ENCODE results near the gene TMUB1. TPM values are rescaled to one million over a fixed set of nuclear protein-coding genes. Genes with fewer than 3 reads are reported as not detected.

The TMUB1 gene
- total and polyA plus RNA-seq, 9 of the 15 experiments (the other 6 are each of a cell fraction or from before 2014, with no cell fraction given) = 0.14 to 241 (median 74.1) TPM

DNA sequence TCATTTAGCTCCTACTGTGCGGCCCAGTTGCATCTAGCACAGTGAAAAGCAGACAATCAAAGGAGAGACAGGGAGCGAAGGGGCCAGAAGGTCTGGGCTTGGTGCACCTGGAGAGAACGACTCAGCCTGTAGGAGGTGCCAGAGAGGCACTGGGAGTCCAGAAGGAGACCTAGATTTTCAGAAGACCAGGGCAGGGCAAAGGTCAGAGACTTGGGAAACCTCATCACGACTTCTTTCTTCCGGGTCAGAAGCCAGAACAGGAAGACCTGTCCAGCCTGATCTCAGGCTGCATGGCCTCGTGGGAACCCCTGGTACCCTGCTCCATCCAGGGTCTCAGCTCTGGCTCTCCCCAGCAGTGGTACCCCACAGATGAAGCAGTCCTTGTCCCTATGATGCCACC is 8.1 kb upstream of the TMUB1 start (continued):
- TF ChIP-seq, protein P1, sequence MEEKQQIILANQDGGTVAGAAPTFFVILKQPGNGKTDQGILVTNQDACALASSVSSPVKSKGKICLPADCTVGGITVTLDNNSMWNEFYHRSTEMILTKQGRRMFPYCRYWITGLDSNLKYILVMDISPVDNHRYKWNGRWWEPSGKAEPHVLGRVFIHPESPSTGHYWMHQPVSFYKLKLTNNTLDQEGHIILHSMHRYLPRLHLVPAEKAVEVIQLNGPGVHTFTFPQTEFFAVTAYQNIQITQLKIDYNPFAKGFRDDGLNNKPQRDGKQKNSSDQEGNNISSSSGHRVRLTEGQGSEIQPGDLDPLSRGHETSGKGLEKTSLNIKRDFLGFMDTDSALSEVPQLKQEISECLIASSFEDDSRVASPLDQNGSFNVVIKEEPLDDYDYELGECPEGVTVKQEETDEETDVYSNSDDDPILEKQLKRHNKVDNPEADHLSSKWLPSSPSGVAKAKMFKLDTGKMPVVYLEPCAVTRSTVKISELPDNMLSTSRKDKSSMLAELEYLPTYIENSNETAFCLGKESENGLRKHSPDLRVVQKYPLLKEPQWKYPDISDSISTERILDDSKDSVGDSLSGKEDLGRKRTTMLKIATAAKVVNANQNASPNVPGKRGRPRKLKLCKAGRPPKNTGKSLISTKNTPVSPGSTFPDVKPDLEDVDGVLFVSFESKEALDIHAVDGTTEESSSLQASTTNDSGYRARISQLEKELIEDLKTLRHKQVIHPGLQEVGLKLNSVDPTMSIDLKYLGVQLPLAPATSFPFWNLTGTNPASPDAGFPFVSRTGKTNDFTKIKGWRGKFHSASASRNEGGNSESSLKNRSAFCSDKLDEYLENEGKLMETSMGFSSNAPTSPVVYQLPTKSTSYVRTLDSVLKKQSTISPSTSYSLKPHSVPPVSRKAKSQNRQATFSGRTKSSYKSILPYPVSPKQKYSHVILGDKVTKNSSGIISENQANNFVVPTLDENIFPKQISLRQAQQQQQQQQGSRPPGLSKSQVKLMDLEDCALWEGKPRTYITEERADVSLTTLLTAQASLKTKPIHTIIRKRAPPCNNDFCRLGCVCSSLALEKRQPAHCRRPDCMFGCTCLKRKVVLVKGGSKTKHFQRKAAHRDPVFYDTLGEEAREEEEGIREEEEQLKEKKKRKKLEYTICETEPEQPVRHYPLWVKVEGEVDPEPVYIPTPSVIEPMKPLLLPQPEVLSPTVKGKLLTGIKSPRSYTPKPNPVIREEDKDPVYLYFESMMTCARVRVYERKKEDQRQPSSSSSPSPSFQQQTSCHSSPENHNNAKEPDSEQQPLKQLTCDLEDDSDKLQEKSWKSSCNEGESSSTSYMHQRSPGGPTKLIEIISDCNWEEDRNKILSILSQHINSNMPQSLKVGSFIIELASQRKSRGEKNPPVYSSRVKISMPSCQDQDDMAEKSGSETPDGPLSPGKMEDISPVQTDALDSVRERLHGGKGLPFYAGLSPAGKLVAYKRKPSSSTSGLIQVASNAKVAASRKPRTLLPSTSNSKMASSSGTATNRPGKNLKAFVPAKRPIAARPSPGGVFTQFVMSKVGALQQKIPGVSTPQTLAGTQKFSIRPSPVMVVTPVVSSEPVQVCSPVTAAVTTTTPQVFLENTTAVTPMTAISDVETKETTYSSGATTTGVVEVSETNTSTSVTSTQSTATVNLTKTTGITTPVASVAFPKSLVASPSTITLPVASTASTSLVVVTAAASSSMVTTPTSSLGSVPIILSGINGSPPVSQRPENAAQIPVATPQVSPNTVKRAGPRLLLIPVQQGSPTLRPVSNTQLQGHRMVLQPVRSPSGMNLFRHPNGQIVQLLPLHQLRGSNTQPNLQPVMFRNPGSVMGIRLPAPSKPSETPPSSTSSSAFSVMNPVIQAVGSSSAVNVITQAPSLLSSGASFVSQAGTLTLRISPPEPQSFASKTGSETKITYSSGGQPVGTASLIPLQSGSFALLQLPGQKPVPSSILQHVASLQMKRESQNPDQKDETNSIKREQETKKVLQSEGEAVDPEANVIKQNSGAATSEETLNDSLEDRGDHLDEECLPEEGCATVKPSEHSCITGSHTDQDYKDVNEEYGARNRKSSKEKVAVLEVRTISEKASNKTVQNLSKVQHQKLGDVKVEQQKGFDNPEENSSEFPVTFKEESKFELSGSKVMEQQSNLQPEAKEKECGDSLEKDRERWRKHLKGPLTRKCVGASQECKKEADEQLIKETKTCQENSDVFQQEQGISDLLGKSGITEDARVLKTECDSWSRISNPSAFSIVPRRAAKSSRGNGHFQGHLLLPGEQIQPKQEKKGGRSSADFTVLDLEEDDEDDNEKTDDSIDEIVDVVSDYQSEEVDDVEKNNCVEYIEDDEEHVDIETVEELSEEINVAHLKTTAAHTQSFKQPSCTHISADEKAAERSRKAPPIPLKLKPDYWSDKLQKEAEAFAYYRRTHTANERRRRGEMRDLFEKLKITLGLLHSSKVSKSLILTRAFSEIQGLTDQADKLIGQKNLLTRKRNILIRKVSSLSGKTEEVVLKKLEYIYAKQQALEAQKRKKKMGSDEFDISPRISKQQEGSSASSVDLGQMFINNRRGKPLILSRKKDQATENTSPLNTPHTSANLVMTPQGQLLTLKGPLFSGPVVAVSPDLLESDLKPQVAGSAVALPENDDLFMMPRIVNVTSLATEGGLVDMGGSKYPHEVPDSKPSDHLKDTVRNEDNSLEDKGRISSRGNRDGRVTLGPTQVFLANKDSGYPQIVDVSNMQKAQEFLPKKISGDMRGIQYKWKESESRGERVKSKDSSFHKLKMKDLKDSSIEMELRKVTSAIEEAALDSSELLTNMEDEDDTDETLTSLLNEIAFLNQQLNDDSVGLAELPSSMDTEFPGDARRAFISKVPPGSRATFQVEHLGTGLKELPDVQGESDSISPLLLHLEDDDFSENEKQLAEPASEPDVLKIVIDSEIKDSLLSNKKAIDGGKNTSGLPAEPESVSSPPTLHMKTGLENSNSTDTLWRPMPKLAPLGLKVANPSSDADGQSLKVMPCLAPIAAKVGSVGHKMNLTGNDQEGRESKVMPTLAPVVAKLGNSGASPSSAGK (IDR thresholded peaks at IDR 0.05) = no peak
- TF ChIP-seq, protein P2, sequence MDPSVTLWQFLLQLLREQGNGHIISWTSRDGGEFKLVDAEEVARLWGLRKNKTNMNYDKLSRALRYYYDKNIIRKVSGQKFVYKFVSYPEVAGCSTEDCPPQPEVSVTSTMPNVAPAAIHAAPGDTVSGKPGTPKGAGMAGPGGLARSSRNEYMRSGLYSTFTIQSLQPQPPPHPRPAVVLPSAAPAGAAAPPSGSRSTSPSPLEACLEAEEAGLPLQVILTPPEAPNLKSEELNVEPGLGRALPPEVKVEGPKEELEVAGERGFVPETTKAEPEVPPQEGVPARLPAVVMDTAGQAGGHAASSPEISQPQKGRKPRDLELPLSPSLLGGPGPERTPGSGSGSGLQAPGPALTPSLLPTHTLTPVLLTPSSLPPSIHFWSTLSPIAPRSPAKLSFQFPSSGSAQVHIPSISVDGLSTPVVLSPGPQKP (CRISPR knock-in tag; IDR thresholded peaks at IDR 0.05) = no peak
- TF ChIP-seq HDAC2 (IDR thresholded peaks at IDR 0.05) (no peak), BHLHE40 (IDR thresholded peaks at IDR 0.05; ENCODE audit: low read length) (no peak), ZNF354B (CRISPR knock-in tag; IDR thresholded peaks at IDR 0.05) (no peak), ZBED1 (IDR thresholded peaks at IDR 0.05) (no peak), POLR2H (tag; IDR thresholded peaks at IDR 0.05; ENCODE audit: low read depth) (no peak), POLR2AphosphoS2 (IDR thresholded peaks at IDR 0.05; ENCODE audit: low read length) (no peak), ZNF766 (CRISPR knock-in tag; conservative IDR thresholded peaks at IDR 0.05) (peak; percentile 84), RBM17 (IDR thresholded peaks at IDR 0.05; ENCODE audit: borderline replicate concordance, low read depth, low read length) (no peak), MAFG (tag; conservative IDR thresholded peaks at IDR 0.05) (no peak), XRCC5 (IDR thresholded peaks at IDR 0.05; ENCODE audit: low read depth, low read length) (peak; percentile 66; the same call in 1 of the 2 replicates), KDM1A (IDR thresholded peaks at IDR 0.05) (peak; percentile 55 to 73; a peak in 3 of 4 replicates), ZFP1 (CRISPR knock-in tag; IDR thresholded peaks at IDR 0.05) (no peak), BRD9 (IDR thresholded peaks at IDR 0.05; ENCODE audit: low read depth, partially characterized antibody) (no peak), ZNF277 (CRISPR knock-in tag; IDR thresholded peaks at IDR 0.05; ENCODE audit: borderline replicate concordance) (no peak), HNRNPL (IDR thresholded peaks at IDR 0.05; ENCODE audit: low read depth, low read length) (no peak)

Measured in K562 (cell line).